GM12873 (cell line): ENCODE measurements around the gene GMIP.

Experiments
- CTCF ChIP-seq: IDR thresholded peaks from 2 replicates; pipeline ENCODE4 v1.5.1; 2012; ENCODE audit warnings: low read depth, mild to moderate bottlenecking, moderate library complexity, low read length, control low read depth; ENCODE audit not compliant: insufficient read depth; ENCODE audit errors: missing control alignments

The GMIP gene

GRCh38 chr19:19579533-19580361, 63.7 kb downstream of the GMIP start:
- TF ChIP-seq CTCF: no peak
